ENCODE data around the gene WDR7.

WDR7 gene

DNA sequence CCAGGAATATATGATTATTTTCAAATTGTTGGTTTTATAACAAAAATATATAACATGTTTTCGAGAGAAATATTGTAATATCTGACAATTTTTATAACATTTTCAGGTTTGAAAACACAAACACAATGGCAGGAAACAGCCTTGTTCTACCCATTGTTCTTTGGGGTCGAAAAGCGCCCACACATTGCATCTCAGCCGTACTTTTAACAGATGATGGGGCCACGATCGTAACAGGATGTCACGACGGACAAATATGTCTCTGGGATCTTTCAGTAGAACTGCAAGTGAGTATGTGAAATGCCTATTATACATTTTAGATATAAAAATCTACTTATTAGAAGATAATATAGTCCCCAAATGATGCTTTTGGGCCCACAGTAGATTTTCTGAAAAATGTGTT is 21.2 kb downstream of the WDR7 start:
- H3K4me3 ChIP-seq (ENCODE audit: low read depth, low read length) = no peak overlapping the region
- TF ChIP-seq, protein P1, sequence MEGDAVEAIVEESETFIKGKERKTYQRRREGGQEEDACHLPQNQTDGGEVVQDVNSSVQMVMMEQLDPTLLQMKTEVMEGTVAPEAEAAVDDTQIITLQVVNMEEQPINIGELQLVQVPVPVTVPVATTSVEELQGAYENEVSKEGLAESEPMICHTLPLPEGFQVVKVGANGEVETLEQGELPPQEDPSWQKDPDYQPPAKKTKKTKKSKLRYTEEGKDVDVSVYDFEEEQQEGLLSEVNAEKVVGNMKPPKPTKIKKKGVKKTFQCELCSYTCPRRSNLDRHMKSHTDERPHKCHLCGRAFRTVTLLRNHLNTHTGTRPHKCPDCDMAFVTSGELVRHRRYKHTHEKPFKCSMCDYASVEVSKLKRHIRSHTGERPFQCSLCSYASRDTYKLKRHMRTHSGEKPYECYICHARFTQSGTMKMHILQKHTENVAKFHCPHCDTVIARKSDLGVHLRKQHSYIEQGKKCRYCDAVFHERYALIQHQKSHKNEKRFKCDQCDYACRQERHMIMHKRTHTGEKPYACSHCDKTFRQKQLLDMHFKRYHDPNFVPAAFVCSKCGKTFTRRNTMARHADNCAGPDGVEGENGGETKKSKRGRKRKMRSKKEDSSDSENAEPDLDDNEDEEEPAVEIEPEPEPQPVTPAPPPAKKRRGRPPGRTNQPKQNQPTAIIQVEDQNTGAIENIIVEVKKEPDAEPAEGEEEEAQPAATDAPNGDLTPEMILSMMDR (IDR thresholded peaks at IDR 0.05; ENCODE audit: low read depth, low read length) = no peak

DNA sequence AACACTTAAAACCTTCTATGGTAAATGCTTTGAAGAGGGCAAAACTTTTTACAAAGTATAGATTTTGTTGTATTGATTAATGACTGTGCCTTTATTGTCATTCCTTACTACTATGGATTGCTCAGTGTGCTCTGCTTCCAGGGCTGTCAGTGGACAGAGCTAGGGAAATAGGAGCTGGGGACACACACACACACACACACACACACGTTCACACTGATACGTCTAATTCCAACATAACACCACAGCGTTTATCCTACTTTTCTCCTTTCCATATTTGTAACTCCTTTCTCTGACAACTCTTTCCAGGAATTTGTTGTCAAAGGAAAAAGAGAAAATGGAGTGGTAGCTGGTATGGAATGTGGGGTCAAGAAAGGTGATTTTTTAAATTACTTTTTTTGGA is 21.8 kb downstream of the WDR7 start:
- no peak overlapping the region for H3K4me3 ChIP-seq (ENCODE audit: low read depth, low read length)
- TF ChIP-seq, protein P1 (IDR thresholded peaks at IDR 0.05; ENCODE audit: low read depth, low read length) = no peak

DNA sequence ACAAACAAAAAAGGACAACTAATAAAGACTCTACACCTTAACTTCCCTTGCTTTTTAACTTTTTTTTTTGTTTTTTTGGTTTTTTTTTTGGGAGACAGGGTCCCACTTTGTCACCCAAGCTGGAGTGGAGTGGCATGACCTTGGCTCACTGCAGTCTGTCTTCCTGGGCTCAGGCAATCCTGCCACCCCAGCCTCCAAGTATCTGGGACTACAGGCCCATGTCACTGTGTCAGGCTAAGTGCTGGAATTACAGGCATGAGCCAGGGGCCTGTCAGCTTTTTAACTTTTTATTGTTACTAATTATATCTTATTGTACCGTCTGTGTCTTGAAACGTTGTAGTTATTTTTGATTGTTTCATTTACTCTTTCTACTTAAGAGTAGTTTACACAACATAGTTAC is 25.5 kb downstream of the WDR7 start:
- TF ChIP-seq, protein P1 (IDR thresholded peaks at IDR 0.05; ENCODE audit: low read depth, low read length) = no peak

DNA sequence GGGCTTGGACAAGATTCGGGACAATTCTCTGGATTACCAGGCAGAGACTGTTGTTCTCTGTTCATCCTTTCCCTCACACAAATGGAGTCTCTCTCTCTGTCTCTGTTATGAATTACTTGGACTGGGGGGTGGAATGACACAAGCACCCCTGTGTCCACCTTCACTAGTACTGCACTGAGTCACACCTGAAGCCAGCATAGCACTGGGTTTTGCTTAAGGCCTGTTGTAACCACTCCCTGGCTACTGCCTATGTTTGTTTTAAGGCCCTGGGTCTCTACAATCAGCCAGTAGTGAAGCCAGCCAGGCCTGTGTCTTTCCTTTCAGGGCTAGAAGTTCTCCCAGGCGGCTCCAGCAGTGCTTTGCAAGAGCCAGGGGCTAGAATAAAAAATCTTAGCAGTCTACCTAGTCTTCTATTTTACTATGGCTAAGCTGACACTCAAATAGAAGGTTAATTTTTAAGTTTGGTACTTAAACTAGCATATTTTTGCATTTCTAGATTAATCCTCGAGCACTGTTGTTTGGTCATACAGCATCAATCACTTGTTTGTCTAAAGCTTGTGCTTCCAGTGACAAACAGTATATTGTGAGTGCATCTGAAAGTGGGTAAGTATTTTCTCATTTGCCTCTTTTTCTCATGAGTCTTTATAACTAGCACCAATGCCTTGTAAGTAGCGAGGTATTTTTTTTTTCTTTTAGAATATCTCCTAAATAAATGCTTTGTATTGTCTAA is 27.8 kb downstream of the WDR7 start:
- no peak overlapping the region for H3K4me3 ChIP-seq (ENCODE audit: low read depth, low read length)
- TF ChIP-seq, protein P1 (IDR thresholded peaks at IDR 0.05; ENCODE audit: low read depth, low read length) = no peak

More for the DNA sequence above, 25.5 kb downstream of the WDR7 start:
- no peak overlapping the region for H3K4me3 ChIP-seq (ENCODE audit: low read depth, low read length)

DNA sequence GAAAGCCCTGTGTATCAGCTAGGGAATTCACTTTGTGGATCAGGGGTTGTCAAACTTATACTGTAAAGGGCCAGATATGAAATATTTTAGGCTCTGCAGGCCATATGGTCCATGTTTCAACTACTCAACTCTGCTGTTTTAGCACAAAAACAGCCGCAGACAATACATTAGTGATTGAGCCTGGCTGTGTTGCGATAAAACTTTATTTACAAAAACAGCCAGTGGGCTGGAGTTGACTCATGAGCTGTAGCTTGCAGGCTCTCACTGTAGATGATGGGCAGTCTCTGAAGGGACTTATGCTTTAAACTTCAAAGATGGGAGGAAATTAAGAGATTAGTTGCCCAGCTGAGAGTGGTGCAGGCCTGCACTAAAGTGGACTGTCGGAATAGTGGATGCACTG is 33.1 kb downstream of the WDR7 start:
- TF ChIP-seq, protein P1 (IDR thresholded peaks at IDR 0.05; ENCODE audit: low read depth, low read length) = no peak
- H3K4me3 ChIP-seq (ENCODE audit: low read depth, low read length) = no peak overlapping the region

DNA sequence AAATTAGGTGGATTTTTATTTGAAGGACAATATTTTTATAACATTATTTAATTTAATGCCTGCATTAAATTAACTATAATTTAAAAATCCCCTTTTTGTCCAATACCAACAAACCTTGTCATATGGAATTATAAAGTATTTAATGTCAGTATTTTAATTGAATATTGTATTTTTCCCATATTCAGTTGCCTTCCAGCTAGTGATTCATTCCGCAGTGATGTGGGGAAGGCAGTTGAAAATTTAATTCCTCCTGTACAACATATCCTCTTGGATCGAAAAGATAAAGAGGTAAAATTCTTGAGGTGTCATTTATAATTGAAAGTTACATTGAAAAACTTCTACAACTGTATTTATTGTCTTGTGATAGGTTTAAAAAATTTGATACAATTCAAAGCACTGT is 40.4 kb downstream of the WDR7 start:
- H3K4me3 ChIP-seq (ENCODE audit: low read depth, low read length) = no peak overlapping the region
- TF ChIP-seq, protein P1 (IDR thresholded peaks at IDR 0.05; ENCODE audit: low read depth, low read length) = no peak

DNA sequence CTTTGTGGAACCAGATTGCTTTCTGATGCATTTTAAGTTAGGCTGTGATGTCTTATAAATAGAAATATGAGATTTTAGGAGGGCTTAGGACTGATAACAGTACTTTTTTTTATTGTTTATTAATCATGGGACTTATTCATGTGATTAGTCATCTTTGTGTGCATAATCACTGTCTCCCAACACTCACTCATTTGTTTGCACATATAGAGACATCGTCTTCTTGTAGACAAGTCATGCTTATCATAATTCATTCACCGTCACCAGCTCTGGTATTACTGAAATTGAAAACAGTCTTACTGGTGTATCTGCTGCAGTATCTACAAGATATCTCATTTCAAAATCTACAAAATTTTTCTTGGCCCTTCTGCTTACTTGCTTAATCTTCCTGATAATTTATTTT is 45.8 kb downstream of the WDR7 start:
- no peak overlapping the region for H3K4me3 ChIP-seq (ENCODE audit: low read depth, low read length)
- TF ChIP-seq, protein P1 (IDR thresholded peaks at IDR 0.05; ENCODE audit: low read depth, low read length) = no peak
